SHP77 treated with DMSO at 0.1 percent for 48 hours (cell line): ENCODE measurements around the gene PRSS33.

Experiments
- DNase-seq: peaks from one replicate; lab custom pipeline; 2025; lab: John Stamatoyannopoulos, UW

PRSS33 gene, protein sequence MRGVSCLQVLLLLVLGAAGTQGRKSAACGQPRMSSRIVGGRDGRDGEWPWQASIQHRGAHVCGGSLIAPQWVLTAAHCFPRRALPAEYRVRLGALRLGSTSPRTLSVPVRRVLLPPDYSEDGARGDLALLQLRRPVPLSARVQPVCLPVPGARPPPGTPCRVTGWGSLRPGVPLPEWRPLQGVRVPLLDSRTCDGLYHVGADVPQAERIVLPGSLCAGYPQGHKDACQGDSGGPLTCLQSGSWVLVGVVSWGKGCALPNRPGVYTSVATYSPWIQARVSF

DNA sequence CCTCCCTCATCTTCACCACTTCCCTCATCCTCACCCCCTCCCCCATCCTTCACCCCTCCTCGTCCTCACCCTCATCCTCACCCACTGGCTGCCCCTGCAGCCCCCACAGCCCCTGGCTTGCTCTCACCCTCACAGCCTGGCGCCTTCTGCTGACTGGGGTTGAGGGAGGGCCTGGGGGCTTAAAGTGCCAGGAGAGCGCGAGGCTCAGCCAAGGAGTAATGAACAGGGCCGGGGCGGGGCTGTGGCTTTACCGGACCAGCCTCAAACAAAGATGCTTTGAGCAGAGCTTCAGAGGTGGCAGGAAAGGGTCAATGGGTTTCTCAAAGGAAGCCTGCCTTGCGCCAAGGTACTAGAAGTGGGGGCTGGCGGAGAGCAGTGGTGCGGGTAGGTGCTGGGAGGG, at the start of gene PRSS33:
TSS of gene PRSS33 (minus strand) at position 155 of the 400 bp plus-strand sequence. CDS start 1,013 bp downstream, outside the sequence.
- DNase-seq = no peak

DNA sequence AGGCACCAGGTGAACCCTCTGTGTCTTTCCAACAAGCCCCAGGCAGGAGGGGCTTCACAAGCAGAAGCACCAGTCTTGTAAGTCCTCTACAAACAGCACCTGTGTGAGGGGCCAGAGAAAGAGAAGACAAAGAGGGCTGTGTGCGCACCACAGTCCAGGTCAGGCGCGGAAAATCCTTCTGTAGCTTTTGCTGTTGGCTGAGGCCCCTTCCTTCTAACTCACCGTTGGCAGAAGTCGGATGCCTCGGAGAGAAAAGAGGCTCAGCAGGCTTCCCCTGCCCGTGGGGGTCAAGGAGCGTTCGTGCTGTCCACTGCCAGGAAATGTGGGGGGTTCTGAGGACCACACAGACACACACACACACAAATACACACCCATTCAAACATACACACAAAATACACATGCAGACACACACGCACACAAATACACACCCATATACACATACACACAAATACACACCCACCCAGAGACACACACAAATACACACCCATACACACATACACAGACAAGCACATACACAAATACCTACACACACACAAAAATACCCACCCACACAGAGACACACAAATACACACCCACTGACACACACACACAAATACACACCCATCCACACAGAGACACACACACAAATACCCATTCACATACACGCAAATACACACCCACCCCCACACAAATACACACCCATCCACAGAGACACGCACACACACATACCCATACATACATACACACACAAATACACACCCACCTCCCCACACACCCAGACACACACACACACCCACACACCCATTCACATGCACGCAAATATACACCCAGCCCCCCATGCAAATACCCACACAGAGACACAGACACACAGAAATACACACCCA, 49.5 kb upstream of the PRSS33 start:
- no peak for DNase-seq

DNA sequence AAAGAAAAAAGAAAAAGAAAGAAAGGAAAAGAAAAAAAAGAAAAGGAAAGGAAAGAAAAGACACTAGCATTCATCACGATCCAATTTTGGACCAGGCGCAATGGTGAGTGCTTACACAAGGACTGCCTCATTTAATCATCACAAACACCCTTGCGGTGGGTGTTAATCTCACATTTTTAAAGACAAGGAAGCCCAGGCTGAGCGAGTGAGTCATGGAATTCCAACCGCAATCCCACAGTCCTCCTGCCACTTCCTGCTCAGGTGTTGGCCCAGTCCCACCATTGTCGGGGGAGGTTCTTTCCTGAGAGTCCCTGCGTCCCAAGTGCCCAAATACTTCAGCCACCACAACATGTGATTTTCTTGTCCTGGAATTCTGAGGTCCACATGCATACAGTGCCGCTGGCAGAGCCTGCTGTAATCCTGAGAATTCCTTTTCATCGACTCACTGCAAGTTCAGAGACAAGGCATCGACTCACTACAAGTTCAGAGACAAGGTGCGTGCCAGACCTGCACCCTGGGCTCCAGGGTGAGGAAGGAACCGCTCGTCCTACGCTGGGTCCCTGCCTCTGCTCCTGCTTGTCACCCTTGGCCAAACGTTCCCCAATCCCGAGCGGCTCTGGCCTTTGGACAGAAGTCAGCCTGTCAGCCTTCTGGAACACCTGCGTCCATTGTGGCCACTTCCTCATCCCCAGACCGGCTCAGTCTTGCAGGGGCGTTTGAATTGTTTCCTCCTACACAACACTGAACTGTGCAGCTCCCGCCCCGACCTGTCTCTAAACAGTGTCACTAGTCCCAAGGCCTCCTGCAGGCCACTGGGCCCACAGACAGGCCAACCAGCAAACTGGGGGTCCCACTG, 48.5 kb upstream of the PRSS33 start:
- DNase-seq = no peak

DNA sequence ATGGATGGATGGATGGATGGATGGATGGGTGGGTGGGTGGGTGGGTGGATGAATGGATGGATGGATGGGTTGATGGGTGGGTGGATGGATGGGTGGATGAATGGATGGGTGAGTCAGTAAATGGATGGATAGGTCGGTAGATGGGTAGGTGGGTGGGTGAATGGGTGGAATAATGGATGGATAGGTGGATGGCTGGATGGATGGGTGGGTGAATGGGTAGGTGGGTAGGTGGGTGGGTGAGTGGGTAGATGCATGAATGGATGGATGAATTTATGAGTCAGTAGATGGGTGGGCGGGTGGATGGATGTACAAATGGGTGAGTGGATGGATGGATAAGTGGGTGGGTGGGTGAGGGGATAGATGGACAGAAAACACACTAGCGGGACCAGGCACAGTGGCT, 47.6 kb upstream of the PRSS33 start:
- no peak for DNase-seq

DNA sequence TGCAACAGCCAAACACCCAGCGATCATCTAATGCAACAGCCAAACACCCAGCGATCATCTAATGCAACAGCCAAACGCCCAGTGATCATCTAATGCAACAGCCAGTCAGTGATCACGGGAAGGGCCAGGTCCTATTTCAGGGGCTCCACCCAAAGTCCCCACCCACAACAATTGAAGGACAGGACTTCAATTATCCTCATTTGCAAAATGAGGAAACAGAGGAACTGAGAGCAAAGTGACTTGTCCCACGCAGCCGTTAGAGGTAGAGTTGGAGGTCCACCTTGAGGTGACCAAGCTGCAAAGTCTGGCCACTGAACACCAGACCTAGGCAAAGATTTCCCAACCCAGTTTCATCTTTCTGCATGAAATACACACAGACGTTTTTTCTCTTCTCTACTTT, 46.4 kb upstream of the PRSS33 start:
- DNase-seq = no peak

DNA sequence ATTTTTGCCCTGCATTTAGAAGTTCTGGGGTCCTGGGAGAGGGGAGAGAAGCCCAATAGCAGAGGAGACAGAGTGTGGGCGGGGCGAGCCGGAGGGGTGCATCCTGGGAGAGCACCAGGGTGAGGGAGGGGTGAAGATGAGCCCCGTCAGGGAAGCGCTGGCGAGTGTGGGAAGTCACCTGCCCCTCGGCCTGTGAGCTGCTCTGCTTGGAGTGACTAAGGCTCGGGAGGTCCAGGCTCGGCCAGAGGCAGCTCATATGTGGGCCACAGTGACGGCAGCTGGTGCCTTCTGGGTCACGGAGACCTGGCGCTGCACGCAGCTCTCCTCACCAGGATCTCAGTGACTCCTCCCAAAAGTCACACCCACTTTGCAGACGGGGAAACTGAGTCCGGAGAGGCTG, 43.8 kb upstream of the PRSS33 start:
- DNase-seq = no peak

DNA sequence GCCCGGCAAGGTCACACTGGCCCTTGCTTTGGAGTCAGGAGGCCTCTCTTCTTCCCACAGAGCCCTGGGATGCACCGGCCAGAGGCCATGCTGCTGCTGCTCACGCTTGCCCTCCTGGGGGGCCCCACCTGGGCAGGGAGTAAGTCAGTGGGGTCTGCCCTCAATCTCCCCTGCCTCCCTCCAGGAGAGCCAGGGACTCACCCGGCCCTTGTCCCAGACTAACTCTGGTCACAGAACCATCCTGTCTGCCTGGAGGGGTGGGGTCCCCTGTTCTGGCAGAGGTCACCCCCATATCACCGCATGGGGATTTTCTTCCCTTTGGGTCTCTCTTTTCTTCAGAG, 43.0 kb upstream of the PRSS33 start:
- DNase-seq = no peak

DNA sequence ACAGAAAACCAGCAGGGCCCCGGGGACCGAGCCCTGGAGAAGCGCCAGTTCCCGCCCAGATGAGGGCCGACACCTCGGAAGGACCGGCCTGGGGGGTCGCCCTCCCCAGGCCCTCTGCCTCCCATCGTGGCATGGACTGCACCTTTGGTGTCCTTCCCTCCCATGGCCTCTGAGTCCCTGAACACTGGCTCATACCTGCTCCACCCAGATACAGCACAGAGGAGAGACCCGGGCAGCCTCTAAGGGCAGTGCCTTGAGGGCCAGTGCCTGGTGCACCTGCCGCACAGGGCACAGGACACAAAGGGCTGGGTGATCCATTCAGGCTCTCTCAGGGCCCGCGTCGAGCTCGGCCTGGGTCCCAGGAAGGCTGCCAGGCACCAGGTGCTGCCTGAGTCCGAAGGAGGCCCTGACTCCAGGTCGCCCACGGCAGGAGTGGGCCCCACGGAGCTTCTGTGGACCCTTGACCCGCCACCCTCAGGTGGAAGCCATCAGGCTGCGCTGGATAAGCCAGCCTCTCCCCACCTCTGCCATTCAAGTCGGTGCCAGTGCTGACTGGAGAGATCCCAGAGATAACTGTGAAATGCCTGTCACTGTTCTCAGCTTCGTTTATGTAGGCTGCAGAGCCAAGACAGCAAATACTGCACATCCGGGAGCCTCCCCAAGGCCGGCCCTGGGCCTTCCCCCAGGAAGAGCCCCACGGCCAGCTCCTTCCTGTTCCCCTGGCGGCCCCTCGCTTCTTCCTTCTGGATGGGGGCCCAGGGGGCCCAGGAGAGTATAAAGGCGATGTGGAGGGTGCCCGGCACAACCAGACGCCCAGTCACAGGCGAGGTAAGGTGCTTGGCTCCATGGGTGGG, 42.4 kb upstream of the PRSS33 start, which contains the start of gene ZG16B:
TSS of gene ZG16B (plus strand) at position 803 of the 854 bp plus-strand sequence. CDS start 139 bp downstream, outside the sequence.
- peak; percentile 4 for DNase-seq

DNA sequence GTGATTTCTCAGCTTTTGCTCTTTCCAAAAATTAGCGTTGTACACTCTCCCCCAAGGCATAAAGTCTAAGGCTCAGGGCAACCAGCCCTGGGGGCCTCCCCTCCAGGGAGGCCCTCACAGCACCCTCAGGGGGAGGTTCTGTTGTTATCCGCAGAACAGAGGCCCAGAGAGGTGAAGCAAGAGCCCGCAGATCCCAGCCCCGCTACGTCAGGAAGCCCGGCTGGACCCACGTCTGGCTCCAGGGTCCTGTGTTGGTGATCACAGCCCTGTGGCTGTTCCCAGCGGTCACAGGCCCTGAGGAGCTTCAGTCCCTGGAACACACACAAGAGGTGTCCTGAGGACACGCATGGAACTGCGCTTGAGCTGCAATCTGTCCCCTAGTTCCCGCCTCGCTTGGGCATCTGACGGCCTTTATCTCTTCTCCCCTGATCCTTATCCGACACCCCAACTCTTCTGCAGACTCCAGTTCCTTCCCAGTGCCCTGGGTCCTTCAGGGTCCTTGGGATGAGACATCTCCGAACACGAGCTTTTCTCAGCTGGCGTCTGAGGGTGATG, 41.6 kb upstream of the PRSS33 start:
- no peak for DNase-seq

DNA sequence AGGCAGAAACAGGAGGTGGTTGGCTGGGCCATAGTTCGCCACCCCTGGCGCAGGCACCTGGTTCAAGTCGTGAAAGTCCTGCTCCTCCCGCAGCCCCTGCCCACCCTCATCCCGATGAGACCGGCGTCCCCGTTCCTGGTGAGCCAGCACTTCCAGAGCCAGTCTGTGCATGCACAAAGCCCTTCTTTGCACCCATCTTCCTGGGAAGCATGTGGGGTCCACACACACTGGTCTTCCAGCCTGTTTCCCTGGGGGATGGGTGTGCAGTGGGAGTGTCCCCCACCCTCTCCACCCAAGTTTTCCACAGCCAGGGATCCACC, 41.1 kb upstream of the PRSS33 start:
- no peak for DNase-seq

DNA sequence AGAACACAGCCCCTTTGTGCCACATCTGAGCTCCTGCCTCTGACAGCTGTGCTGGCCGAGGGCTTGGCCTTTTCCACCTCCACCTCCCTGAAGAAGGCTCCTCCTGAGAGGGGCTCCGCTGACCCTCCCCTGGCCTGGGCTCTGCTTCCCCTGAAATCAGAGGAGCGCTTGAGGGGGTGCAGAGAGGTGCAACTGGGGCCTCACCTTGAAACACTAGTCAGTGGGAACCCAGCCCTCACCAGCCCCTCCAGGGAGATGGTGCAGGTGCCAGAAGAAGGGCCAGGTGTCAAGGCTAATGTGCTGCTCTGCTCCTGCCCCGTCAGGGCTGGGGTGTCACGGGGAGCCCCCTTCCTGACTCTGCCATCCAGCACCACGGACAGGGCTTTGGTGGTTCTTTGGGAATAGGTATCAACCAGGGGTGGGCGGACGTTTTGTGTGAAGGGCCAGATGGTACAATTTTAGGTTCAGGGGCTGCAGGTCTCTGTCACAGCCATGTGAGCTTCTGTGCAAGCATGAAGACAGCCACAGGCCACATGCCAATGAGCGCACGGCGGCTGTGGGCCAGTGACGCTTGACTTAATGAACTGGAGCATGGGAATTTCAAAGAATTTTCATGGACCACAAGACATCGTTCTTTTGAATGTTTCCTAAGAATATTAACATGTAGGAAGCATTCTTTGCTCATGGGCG, 40.6 kb upstream of the PRSS33 start:
- DNase-seq = no peak

DNA sequence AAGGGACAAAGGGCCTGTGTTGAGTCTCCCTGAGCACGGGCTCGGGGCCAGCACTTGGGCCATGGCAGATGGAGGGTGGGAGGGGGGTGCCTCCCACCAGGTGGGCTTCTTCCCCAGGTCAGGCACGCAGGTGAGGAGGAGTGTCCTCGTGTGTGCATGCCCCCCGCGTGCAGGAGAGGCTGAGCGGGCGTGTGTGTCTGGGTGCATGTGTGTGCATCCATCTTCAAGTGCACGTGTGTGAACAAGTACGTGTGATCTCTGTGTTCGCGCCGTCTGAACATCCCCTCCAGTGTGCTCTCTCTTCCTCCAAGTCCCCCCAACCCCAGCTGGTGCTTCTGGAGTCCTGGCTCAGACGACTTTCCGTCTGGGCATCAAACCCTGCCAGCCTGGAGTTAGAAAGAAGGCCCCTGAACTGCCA, 40.0 kb upstream of the PRSS33 start:
- no peak for DNase-seq

DNA sequence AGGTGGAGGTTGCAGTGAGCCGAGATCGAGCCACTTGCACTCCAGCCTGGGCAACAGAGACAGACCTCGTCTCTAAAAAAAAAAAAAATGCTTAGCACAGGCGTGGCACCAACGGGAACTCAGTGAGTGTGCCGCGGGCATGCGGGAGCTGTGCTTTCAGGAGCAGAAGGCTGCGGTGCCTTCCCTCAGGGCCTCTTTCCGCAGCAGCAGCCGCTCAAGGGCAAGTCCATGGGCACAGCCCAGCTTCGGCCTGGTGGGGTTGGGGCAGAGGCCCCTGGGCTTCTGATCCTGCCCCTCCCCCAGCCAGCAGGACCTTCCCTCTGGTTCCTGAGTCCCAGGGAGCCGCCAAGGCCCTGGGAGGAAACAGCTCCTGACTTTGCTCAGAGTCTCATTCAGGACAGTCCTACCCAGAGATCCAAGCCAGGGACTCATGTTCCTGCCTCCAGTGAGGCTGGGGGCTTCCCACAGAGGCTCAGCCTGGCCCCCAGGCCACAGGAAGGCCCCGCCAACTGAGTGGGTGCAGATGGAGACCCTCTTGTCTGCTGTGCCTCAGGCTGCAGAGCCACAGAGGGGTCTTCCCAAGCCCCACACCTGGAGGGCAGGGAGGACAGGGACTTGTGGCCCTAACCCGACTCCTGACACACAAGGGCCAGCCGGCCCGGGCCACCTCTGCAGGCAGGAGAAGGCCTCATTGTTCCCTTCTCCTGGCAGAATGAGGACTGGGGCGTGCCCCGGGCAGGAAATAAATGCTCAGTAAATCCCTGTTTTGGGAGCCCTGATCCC, 39.4 kb upstream of the PRSS33 start:
- DNase-seq = no peak

DNA sequence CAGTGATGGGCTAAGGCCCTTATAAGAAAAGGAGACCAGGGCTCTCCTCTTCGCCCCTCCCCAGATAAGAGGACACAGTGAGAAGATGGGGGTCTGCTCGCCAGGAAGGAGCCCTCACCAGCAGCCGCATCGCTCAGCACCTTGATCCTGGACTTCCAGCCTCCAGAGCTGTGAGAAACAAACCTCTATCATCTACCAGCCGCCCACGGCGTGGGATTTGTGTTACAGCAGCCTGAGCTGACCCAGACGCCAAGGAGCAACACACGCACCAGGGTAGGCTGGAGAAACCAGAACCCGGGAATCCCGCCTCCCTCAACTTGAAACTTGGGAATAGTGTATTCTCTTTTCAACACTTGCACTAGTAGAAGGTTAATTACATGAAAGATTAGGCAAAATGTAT, 38.5 kb upstream of the PRSS33 start:
- DNase-seq = no peak

DNA sequence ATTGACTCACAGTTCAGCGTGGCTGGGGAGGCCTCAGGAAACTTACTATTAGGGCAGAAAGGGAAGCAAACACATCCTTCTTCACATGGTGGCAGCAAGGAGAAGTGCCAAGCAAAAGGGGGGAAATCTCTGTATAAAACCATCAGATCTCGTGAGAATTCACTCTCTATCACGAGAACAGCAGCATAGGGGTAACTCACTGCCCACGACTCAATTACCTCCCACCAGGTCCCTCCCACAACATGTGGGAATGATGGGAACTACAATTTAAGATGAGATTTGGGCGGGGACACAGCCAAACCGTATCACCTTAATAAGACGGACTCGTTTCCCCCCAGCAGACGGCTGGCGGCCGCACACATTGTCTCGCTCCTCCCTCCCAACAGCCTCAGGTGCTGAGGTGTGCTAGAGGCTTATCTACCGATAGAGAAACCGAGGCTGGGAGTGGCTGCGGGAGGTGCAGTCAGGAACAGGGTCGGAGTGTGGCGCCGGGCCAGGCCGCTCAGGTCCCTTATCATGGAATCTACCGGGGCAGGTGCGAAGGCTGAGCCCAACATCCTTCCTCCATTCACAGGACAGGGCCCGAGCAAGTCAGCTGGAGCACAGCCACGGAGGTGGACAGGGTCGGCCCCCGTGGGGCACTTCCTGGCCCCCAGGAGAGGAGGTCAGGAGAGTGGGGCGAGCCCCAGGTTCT, 37.8 kb upstream of the PRSS33 start:
- DNase-seq = no peak

DNA sequence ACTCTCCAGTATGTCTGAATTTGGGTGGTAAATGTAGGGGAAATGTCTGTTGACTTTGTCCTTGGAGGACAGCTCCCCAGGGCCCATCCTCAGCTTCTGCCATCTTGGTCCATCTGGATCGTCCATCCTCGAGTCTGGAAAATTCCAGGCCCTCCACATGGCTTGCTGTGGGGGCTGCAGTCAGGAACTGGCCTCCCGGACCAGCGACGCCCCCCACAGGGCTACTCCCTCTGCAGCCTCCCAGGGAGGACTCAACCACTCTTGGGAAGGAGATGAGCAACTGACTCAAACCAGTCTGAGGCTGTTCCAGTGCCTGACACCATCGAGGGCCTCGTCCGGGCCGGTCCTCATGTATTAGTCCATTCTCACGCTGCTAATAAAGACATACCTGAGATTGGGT, 37.3 kb upstream of the PRSS33 start:
- DNase-seq = no peak

DNA sequence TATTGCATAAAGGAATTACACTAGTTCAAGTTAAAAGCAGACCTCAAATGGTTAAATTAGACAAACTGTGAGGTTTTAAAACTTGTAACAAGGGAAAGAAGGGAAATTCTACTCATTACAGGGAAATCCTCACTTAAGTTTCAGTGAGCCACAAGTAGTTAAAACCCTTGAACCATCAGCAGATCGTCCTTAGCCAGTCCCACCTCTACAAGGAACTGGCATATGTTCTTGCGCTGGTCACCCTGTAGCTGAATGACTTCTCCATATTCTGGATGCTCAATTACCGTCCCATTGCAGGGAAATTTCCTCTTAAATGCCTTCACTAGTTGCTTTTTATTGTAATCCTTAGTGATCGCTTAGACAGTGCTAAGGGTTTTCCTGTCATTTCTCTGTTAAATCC, 35.1 kb upstream of the PRSS33 start:
- no peak for DNase-seq

DNA sequence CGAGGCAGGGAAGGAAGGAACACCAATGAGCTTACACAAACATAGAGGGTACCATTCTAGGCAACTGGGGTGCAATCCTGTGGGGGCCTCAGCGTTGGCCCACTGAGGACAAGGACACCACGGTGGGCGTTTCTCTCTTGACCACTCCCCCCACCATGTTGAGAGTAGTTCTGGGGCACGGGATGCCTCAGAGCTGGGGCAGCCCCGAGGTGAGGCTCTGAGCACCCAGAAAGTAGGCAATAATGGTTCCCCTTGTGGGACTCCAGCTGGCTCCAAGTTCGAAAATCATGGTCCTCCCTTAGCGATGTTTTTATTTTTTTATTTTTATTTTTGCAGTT, 34.8 kb upstream of the PRSS33 start:
- DNase-seq = no peak

DNA sequence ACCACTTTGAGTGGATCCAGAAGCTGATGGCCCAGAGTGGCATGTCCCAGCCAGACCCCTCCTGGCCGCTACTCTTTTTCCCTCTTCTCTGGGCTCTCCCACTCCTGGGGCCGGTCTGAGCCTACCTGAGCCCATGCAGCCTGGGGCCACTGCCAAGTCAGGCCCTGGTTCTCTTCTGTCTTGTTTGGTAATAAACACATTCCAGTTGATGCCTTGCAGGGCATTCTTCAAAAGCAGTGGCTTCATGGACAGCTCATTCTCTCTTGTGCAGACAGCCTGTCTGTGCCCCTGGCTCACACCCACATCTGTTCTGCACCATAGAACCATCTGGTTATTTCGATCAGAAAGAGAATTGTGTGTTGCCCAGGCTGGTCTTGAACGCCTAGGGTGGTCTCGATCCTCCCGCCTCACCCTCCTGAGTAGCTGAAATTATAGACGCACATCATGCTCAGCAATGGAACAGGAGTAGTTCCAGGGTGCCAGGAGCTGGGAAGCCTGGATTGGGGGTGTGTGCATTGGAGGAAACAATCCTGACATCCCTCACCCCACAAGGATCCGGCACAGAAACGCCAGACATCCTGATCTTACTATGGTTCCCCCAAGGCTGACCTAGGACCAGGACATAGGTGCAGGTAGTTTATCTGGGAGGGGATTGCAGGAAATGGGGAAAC, 34.3 kb upstream of the PRSS33 start:
- no peak for DNase-seq
